ENCODE measurements around the gene SBNO2. TPM values are rescaled to one million over a fixed set of nuclear protein-coding genes. Genes with fewer than 3 reads are reported as not detected.

Gene SBNO2
- total and polyA plus RNA-seq, 2 experiments from 2014 or later, result 6.9 to 35.4 TPM

DNA sequence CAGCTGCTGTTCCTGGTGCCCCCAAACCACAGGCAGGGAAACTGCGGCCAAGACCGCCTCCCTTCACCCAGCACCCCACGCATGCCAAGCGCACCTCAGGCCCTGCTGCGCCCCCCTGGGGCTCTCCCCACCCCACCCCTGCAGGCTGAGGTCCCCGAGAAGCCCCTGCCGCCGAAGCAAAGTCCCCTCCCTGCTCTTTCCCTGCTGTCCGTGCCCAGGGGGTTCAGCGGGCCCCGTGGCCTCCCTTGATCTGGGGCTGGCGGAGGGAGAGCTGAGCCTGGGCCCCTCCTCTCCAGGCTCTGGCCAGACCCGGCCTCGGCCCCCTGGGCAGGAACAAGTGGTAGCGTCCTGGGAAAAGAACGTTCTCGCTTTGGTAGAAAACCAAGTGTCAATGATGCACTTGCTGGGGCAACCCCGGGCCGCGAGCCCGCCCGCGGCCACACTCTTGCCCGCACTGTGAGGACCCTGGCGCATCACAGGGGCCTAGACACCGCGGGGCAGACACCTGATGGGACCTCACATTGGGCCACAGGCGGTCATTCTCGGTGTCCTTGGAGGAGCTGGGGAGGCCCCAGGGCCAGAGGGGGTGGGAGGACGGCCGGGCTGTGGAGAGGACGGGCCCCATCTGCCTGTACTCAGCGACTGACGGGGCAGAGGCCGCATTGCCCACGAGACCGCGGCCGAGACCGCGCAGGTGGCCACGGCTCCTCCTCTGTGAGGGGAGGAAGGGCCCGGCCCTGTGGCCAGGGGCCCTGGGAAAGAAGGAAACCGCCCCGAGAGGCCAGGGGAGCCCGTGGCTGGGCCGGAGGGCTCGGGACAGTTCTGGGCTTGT is 41.3 kb downstream of the SBNO2 start:
- ATAC-seq (peak; percentile 12), DNase-seq (ENCODE audit: low spot score) (no peak)
- H3K27me3 ChIP-seq (ENCODE audit: insufficient read depth), result no peaks in the 10 kb centered on the region
- Mint-ChIP-seq H3K9me3 (no peaks in the 10 kb centered on the region), H3K4me3 (no peak overlapping the region), H3K27ac (no peak overlapping the region), H3K27me3 (ENCODE audit: insufficient read depth, low read depth, poor library complexity) (peaks cover 10% of the 10 kb centered on the region), H3K36me3 (ENCODE audit: low read depth) (no peaks in the 10 kb centered on the region), H3K4me1 (peaks cover 6% of the 10 kb centered on the region)
- H3K36me3 ChIP-seq (ENCODE audit: insufficient read depth), result no peaks in the 10 kb centered on the region
- no peak overlapping the region for H2AFZ ChIP-seq
- peak overlapping the region; percentile 43; the same call in 1 of the 2 replicates for H3K4me3 ChIP-seq
- H3K9me2 ChIP-seq (ENCODE audit: insufficient read depth), result no peaks in the 10 kb centered on the region
- H3K27ac ChIP-seq (ENCODE audit: low read depth), result peak overlapping the region; percentile 55; the same call in 1 of the 2 replicates
- H3K4me2 ChIP-seq, result peak overlapping the region; percentile 75
- no peak for TF ChIP-seq ZNF331 (CRISPR knock-in tag; IDR thresholded peaks at IDR 0.05; ENCODE audit: low read depth)
- 0 out of 2 replicates have a peak, but pooled peaks cover 3% of the 10 kb centered on the region for H3K4me1 ChIP-seq (ENCODE audit: insufficient read depth)
- no peaks in the 10 kb centered on the region for H3K79me2 ChIP-seq (replicated peaks; ENCODE audit: insufficient read depth)
- no peaks in the 10 kb centered on the region; the same call in 1 of the 2 replicates for H3F3A ChIP-seq (replicated peaks; ENCODE audit: low read depth)
- H4K20me1 ChIP-seq (replicated peaks; ENCODE audit: insufficient read depth), result no peaks in the 10 kb centered on the region

DNA sequence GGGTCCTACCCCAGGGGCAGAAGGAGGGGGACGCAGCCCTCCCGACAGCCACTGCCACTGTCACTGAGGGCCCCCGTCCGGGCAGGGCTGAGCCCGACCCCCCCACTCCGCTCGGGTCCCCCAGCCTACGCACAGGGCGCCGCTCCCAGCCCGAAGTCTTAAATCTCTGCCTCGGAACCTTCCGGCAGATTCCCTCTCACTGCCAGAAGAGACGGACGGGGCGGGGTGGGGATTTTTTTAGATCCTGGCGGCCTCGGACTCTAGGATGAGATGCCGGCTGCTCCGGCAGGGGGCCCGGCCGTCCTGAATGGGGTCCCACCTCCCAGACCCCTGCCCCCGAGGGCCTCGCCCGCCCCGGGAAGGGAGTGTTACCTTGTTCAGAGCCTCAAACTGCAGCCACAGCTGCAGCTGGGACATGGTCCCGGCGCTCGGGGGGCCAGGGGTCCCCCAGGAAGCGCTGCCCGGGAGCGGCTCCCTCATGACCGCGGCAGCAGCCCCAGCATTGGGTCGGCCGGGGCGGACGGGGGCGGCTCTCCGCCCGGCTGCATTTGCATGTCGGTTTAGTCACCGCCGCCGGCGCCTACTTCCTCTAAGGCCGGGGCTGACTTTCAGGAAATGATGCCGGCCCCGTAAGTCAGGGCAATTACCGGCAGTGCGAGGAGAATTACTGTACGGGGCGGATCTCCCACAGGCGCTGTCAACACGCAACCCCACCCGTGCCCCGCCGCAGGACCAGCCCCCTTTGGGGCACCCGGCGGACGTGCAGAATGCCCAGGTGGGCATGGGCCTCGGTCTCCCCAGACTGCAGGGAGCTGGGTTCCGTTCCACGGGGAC is 42.1 kb downstream of the SBNO2 start:
- H3K9me3 Mint-ChIP-seq, result no peaks in the 10 kb centered on the region
- H4K20me1 ChIP-seq (replicated peaks; ENCODE audit: insufficient read depth), result no peaks in the 10 kb centered on the region
- DNase-seq (ENCODE audit: low spot score) (peak; percentile 89), ATAC-seq (peak; percentile 63)
- H3K4me3 ChIP-seq, result peak overlapping the region; percentile 43; the same call in 1 of the 2 replicates
- H3K9me2 ChIP-seq (ENCODE audit: insufficient read depth), result no peaks in the 10 kb centered on the region
- H3K4me1 ChIP-seq (ENCODE audit: insufficient read depth), result 0 out of 2 replicates have a peak, but pooled peaks cover 3% of the 10 kb centered on the region
- no peaks in the 10 kb centered on the region; the same call in 2 of the 3 replicates for H3K36me3 Mint-ChIP-seq (ENCODE audit: low read depth)
- H3K27ac ChIP-seq (ENCODE audit: low read depth), result peak overlapping the region; percentile 59; the same call in 1 of the 2 replicates
- H3K27me3 Mint-ChIP-seq (ENCODE audit: insufficient read depth, low read depth, poor library complexity), result peaks cover 10% of the 10 kb centered on the region
- H3K4me3 Mint-ChIP-seq, result peak overlapping the region; percentile 38; the same call in 1 of the 3 replicates
- H3K4me1 Mint-ChIP-seq, result peaks cover 6% of the 10 kb centered on the region
- no peaks in the 10 kb centered on the region for H3K79me2 ChIP-seq (replicated peaks; ENCODE audit: insufficient read depth)
- no peak overlapping the region for H3K27ac Mint-ChIP-seq
- no peaks in the 10 kb centered on the region for H3K27me3 ChIP-seq (ENCODE audit: insufficient read depth)
- H2AFZ ChIP-seq, result no peak overlapping the region
- peak overlapping the region; percentile 75 for H3K4me2 ChIP-seq
- no peaks in the 10 kb centered on the region; the same call in 1 of the 2 replicates for H3F3A ChIP-seq (replicated peaks; ENCODE audit: low read depth)
- no peaks in the 10 kb centered on the region for H3K36me3 ChIP-seq (ENCODE audit: insufficient read depth)
- no peak for TF ChIP-seq EZH2phosphoT487 (IDR thresholded peaks at IDR 0.05; ENCODE audit: unreplicated experiment)
- TF ChIP-seq NANOG (IDR thresholded peaks at IDR 0.05; ENCODE audit: borderline replicate concordance), result no peak
- no peak for TF ChIP-seq ZNF331 (CRISPR knock-in tag; IDR thresholded peaks at IDR 0.05; ENCODE audit: low read depth)
- TF ChIP-seq STAT1 (IDR thresholded peaks at IDR 0.05; ENCODE audit: unreplicated experiment), result no peak
- TF ChIP-seq ZNF114 (CRISPR knock-in tag; IDR thresholded peaks at IDR 0.05), result no peak
- TF ChIP-seq, protein P1, sequence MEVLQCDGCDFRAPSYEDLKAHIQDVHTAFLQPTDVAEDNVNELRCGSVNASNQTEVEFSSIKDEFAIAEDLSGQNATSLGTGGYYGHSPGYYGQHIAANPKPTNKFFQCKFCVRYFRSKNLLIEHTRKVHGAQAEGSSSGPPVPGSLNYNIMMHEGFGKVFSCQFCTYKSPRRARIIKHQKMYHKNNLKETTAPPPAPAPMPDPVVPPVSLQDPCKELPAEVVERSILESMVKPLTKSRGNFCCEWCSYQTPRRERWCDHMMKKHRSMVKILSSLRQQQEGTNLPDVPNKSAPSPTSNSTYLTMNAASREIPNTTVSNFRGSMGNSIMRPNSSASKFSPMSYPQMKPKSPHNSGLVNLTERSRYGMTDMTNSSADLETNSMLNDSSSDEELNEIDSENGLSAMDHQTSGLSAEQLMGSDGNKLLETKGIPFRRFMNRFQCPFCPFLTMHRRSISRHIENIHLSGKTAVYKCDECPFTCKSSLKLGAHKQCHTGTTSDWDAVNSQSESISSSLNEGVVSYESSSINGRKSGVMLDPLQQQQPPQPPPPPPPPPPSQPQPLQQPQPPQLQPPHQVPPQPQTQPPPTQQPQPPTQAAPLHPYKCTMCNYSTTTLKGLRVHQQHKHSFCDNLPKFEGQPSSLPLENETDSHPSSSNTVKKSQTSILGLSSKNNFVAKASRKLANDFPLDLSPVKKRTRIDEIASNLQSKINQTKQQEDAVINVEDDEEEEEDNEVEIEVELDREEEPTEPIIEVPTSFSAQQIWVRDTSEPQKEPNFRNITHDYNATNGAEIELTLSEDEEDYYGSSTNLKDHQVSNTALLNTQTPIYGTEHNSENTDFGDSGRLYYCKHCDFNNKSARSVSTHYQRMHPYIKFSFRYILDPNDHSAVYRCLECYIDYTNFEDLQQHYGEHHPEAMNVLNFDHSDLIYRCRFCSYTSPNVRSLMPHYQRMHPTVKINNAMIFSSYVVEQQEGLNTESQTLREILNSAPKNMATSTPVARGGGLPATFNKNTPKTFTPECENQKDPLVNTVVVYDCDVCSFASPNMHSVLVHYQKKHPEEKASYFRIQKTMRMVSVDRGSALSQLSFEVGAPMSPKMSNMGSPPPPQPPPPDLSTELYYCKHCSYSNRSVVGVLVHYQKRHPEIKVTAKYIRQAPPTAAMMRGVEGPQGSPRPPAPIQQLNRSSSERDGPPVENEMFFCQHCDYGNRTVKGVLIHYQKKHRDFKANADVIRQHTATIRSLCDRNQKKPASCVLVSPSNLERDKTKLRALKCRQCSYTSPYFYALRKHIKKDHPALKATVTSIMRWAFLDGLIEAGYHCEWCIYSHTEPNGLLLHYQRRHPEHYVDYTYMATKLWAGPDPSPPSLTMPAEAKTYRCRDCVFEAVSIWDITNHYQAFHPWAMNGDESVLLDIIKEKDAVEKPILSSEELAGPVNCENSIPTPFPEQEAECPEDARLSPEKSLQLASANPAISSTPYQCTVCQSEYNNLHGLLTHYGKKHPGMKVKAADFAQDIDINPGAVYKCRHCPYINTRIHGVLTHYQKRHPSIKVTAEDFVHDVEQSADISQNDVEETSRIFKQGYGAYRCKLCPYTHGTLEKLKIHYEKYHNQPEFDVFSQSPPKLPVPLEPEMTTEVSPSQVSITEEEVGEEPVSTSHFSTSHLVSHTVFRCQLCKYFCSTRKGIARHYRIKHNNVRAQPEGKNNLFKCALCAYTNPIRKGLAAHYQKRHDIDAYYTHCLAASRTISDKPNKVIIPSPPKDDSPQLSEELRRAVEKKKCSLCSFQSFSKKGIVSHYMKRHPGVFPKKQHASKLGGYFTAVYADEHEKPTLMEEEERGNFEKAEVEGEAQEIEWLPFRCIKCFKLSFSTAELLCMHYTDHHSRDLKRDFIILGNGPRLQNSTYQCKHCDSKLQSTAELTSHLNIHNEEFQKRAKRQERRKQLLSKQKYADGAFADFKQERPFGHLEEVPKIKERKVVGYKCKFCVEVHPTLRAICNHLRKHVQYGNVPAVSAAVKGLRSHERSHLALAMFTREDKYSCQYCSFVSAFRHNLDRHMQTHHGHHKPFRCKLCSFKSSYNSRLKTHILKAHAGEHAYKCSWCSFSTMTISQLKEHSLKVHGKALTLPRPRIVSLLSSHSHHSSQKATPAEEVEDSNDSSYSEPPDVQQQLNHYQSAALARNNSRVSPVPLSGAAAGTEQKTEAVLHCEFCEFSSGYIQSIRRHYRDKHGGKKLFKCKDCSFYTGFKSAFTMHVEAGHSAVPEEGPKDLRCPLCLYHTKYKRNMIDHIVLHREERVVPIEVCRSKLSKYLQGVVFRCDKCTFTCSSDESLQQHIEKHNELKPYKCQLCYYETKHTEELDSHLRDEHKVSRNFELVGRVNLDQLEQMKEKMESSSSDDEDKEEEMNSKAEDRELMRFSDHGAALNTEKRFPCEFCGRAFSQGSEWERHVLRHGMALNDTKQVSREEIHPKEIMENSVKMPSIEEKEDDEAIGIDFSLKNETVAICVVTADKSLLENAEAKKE (CRISPR knock-in tag; IDR thresholded peaks at IDR 0.05), result no peak
- TF ChIP-seq POLR2AphosphoS5 (IDR thresholded peaks at IDR 0.05; ENCODE audit: low read depth), result no peak
- no peak for TF ChIP-seq CREB1 (CRISPR knock-in tag; IDR thresholded peaks at IDR 0.05; ENCODE audit: low read depth)
- TF ChIP-seq EZH2 (IDR thresholded peaks at IDR 0.05; ENCODE audit: low read depth, unreplicated experiment), result no peak
- TF ChIP-seq, protein P2, sequence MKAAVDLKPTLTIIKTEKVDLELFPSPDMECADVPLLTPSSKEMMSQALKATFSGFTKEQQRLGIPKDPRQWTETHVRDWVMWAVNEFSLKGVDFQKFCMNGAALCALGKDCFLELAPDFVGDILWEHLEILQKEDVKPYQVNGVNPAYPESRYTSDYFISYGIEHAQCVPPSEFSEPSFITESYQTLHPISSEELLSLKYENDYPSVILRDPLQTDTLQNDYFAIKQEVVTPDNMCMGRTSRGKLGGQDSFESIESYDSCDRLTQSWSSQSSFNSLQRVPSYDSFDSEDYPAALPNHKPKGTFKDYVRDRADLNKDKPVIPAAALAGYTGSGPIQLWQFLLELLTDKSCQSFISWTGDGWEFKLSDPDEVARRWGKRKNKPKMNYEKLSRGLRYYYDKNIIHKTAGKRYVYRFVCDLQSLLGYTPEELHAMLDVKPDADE (IDR thresholded peaks at IDR 0.05), result no peak
- no peak for TF ChIP-seq JUNB (IDR thresholded peaks at IDR 0.05; ENCODE audit: unreplicated experiment)

Data from GM23338 (cell line).